ENCODE data around the gene AHI1. TPM values are rescaled to one million over a fixed set of nuclear protein-coding genes. Genes with fewer than 3 reads are reported as not detected.

AHI1 gene
- total and polyA plus RNA-seq, 2 experiments from 2014 or later, result 14.8 to 21.5 TPM

DNA sequence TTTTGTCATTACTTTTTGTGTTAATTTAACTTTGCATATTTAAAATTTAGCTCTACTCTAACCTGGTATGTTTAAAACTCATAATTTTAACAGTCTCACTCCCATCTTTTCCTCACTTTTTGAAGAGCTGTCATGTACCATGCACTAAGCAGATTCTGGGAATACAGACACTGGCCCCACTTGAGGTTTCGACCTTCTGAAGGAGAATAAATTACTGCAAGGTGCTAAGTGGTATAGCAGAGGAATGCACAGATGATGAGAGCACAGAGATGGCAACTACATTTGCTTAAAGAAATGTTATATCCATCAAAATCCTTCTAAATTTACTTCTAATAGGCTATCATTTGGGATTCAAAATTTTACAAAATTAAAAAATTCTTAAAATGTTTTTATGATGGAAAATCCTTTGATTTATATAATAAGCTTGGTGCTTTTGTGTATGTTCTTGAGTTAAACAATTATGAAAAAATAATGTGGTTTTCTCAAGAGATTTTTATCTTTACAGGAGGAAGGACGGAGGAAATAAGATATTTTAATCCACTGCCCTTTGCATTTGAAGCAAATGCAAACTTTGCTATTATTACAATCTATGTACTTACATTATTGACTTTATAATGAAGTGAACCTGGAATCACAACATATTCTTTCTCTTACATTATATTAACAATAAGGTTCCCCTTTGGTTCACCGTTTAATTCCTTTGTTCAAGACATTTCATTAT, 79.3 kb downstream of the AHI1 start:
- no peaks in the 10 kb centered on the region for H3K4me1 ChIP-seq (ENCODE audit: insufficient read depth)
- H3K9me3 ChIP-seq (ENCODE audit: low read depth), result no peaks in the 10 kb centered on the region
- no peaks in the 10 kb centered on the region for H4K20me1 ChIP-seq (ENCODE audit: insufficient read depth, poor library complexity, severe bottlenecking)
- H3K9me2 ChIP-seq (replicated peaks; ENCODE audit: insufficient read depth), result no peaks in the 10 kb centered on the region
- no peak overlapping the region for H3K4me2 ChIP-seq
- H2AFZ ChIP-seq, result no peak overlapping the region
- H3K27ac ChIP-seq, result no peak overlapping the region
- no peaks in the 10 kb centered on the region for H3K36me3 ChIP-seq (replicated peaks; ENCODE audit: insufficient read depth, low read depth)
- no peaks in the 10 kb centered on the region for H3K27me3 ChIP-seq
- TF ChIP-seq EZH2phosphoT487 (IDR thresholded peaks at IDR 0.05; ENCODE audit: low read depth, severe bottlenecking, unreplicated experiment) (no peak), EZH2 (IDR thresholded peaks at IDR 0.05; ENCODE audit: borderline replicate concordance) (no peak)
- TF ChIP-seq, protein P1, sequence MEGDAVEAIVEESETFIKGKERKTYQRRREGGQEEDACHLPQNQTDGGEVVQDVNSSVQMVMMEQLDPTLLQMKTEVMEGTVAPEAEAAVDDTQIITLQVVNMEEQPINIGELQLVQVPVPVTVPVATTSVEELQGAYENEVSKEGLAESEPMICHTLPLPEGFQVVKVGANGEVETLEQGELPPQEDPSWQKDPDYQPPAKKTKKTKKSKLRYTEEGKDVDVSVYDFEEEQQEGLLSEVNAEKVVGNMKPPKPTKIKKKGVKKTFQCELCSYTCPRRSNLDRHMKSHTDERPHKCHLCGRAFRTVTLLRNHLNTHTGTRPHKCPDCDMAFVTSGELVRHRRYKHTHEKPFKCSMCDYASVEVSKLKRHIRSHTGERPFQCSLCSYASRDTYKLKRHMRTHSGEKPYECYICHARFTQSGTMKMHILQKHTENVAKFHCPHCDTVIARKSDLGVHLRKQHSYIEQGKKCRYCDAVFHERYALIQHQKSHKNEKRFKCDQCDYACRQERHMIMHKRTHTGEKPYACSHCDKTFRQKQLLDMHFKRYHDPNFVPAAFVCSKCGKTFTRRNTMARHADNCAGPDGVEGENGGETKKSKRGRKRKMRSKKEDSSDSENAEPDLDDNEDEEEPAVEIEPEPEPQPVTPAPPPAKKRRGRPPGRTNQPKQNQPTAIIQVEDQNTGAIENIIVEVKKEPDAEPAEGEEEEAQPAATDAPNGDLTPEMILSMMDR (IDR thresholded peaks at IDR 0.05; ENCODE audit: poor library complexity), result no peak
- 85% methylated on average over 3 of the region's 3 CpGs for WGBS (ENCODE audit: low lambda C conversion rate, missing lambda C conversion rate)
- H3K79me2 ChIP-seq, result no peaks in the 10 kb centered on the region
- DNase-seq (ENCODE audit: low spot score), result no peak
- no peak overlapping the region for H3K4me3 ChIP-seq

DNA sequence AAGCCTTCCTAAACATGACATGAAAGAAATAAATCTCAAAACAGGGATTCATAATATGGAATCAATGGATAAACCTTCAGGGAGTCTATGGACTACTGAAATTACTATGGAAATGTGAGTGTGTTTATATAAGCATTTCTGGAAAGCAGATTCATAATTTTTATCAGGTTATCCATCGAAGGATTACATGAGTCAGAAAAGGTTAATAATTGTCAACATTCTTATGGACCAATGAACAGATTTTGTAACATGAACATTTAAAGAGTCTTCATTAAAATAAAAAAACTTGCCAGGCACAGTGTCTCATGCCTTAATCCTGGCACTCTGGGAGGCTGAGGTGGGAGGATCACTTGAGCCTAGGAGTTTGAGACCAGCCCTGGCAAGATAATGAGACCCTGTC, 84.8 kb downstream of the AHI1 start:
- Histone ChIP-seq H3K4me1 (ENCODE audit: insufficient read depth) (no peaks in the 10 kb centered on the region), H3K4me2 (no peak overlapping the region), H3K27me3 (no peaks in the 10 kb centered on the region), H3K79me2 (no peaks in the 10 kb centered on the region), H3K9me2 (replicated peaks; ENCODE audit: insufficient read depth) (no peaks in the 10 kb centered on the region), H3K4me3 (no peak overlapping the region), H2AFZ (no peak overlapping the region), H3K36me3 (replicated peaks; ENCODE audit: insufficient read depth, low read depth) (no peaks in the 10 kb centered on the region), H3K27ac (no peak overlapping the region), H4K20me1 (ENCODE audit: insufficient read depth, poor library complexity, severe bottlenecking) (no peaks in the 10 kb centered on the region), H3K9me3 (ENCODE audit: low read depth) (no peaks in the 10 kb centered on the region)
- WGBS (ENCODE audit: low lambda C conversion rate, missing lambda C conversion rate), result 81% methylated on average over 1 of the region's 1 CpG
- DNase-seq (ENCODE audit: low spot score), result no peak
- TF ChIP-seq EZH2phosphoT487 (IDR thresholded peaks at IDR 0.05; ENCODE audit: low read depth, severe bottlenecking, unreplicated experiment) (no peak), EZH2 (IDR thresholded peaks at IDR 0.05; ENCODE audit: borderline replicate concordance) (no peak)
- TF ChIP-seq, protein P1 (IDR thresholded peaks at IDR 0.05; ENCODE audit: poor library complexity), result no peak

DNA sequence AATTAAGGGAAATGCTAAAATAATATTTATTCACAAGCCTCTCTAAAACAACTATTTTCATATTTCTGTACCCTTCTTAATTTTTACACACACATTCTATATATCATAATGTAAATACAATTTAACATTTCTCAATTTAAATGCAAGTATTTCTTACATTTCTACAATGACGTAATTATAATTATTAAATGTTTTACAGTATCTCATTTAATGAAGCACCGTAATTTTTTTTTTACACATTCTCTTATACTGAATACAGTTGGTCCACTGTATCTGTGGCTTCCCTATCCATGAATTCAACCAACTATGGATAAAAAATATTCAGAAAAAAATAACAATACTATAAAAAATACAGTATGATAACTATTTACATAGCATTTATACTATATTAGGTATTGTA, 85.7 kb downstream of the AHI1 start:
- Histone ChIP-seq H3K36me3 (replicated peaks; ENCODE audit: insufficient read depth, low read depth) (no peaks in the 10 kb centered on the region), H3K27me3 (no peaks in the 10 kb centered on the region), H3K27ac (no peak overlapping the region), H3K9me2 (replicated peaks; ENCODE audit: insufficient read depth) (no peaks in the 10 kb centered on the region), H3K4me3 (no peak overlapping the region), H3K9me3 (ENCODE audit: low read depth) (no peaks in the 10 kb centered on the region), H3K4me2 (no peak overlapping the region), H4K20me1 (ENCODE audit: insufficient read depth, poor library complexity, severe bottlenecking) (no peaks in the 10 kb centered on the region), H3K79me2 (no peaks in the 10 kb centered on the region), H2AFZ (no peak overlapping the region), H3K4me1 (ENCODE audit: insufficient read depth) (no peaks in the 10 kb centered on the region)
- WGBS (ENCODE audit: low lambda C conversion rate, missing lambda C conversion rate), result 99% methylated on average over 2 of the region's 2 CpGs
- DNase-seq (ENCODE audit: low spot score), result no peak
- no peak for TF ChIP-seq EZH2phosphoT487 (IDR thresholded peaks at IDR 0.05; ENCODE audit: low read depth, severe bottlenecking, unreplicated experiment)

DNA sequence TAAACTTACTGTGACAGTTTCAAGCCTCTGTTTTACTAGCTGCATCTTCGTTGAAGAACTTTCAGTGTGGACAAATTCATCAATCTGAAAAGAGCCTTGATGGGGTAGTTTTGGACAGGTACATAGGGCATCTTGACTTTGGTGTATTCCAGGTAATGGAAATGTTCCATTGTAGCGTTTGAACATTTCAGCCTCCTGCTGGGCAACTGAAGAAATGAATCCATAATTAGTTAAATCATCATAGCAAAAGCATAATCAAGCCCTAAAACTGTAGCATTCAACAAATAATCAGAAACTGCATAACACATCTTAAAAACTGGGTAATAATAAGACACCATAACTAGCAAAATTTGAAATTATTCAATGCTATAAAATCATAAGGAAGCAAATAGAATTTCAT, 86.2 kb downstream of the AHI1 start:
- H3K27ac ChIP-seq, result no peak overlapping the region
- no peaks in the 10 kb centered on the region for H3K4me1 ChIP-seq (ENCODE audit: insufficient read depth)
- 80% methylated on average over 2 of the region's 2 CpGs for WGBS (ENCODE audit: low lambda C conversion rate, missing lambda C conversion rate)
- no peaks in the 10 kb centered on the region for H3K79me2 ChIP-seq
- no peak overlapping the region for H2AFZ ChIP-seq
- H3K4me2 ChIP-seq, result no peak overlapping the region
- H3K9me3 ChIP-seq (ENCODE audit: low read depth), result no peaks in the 10 kb centered on the region
- no peaks in the 10 kb centered on the region for H3K9me2 ChIP-seq (replicated peaks; ENCODE audit: insufficient read depth)
- TF ChIP-seq EZH2phosphoT487 (IDR thresholded peaks at IDR 0.05; ENCODE audit: low read depth, severe bottlenecking, unreplicated experiment), result no peak
- TF ChIP-seq, protein P1 (IDR thresholded peaks at IDR 0.05; ENCODE audit: poor library complexity), result peak; percentile 28
- no peaks in the 10 kb centered on the region for H3K27me3 ChIP-seq
- no peaks in the 10 kb centered on the region for H3K36me3 ChIP-seq (replicated peaks; ENCODE audit: insufficient read depth, low read depth)
- H4K20me1 ChIP-seq (ENCODE audit: insufficient read depth, poor library complexity, severe bottlenecking), result no peaks in the 10 kb centered on the region
- no peak for DNase-seq (ENCODE audit: low spot score)
- H3K4me3 ChIP-seq, result no peak overlapping the region

Data from hepatocyte (in vitro differentiated cells).